ENCODE measurements around the gene MRPS22. TPM values are rescaled to one million over a fixed set of nuclear protein-coding genes. Genes with fewer than 3 reads are reported as not detected.

The MRPS22 gene
- total and polyA plus RNA-seq, 2 of the 13 experiments (the other 11 are each of a cell fraction or from before 2014, with no cell fraction given): 52.7 to 113 TPM

DNA sequence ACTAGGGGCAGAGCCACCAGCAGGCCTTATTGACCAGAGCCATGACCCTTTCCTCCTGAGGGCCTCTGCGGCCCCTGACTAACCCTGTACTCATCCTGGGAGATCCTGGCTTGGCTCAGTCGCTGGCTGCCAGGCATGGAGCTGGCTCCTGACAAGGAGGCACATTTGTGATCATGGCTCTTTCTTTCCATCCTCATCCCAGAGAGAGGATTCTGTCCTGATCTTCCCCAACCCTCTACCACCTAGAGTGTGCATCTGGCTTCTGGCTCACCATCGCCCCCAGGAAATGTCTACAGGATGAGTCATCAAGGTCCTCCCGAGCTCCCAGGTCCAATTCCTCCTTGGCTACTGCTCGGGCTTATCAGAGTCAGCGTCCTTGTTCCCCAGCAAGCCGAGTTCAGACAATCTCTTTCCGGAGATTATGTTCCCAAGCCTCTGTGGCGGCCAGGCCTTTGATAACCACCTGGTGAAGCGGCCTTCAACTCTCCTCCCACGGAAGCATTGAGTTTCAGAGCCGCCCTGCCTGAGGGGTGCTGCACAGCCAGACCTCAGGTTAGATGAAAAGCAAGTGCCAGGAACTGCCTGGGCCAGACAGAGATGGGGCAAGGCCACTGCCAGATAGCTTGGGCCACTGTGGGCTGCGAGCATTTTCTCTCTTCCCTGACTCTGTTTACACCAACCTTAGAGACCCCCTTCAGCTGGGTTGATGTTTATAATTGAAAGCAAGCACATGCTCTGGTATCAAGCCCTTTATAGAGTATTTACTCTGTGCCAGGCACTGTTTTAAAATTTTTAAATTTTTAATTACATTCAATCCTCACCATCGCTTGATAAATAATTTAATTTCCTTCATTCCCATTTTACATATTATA is 44.3 kb upstream of the MRPS22 start (continued):
- TF ChIP-seq ZNF232 (CRISPR knock-in tag; IDR thresholded peaks at IDR 0.05; ENCODE audit: borderline replicate concordance): no peak
- TF ChIP-seq ZNF431 (CRISPR knock-in tag; IDR thresholded peaks at IDR 0.05; ENCODE audit: borderline replicate concordance, low read depth): no peak
- 0 out of 2 replicates have a peak, but pooled peaks have one; percentile 28 for TF ChIP-seq GFI1 (CRISPR knock-in tag; IDR thresholded peaks at IDR 0.05; ENCODE audit: borderline replicate concordance)
- TF ChIP-seq CBX1 (IDR thresholded peaks at IDR 0.05; ENCODE audit: low read depth): no peak
- TF ChIP-seq MYC (CRISPR knock-in tag; IDR thresholded peaks at IDR 0.05; ENCODE audit: borderline replicate concordance): peak; percentile 17; the same call in 1 of the 2 replicates
- no peak for TF ChIP-seq STAT5B (CRISPR knock-in tag; IDR thresholded peaks at IDR 0.05)
- TF ChIP-seq, protein P1, sequence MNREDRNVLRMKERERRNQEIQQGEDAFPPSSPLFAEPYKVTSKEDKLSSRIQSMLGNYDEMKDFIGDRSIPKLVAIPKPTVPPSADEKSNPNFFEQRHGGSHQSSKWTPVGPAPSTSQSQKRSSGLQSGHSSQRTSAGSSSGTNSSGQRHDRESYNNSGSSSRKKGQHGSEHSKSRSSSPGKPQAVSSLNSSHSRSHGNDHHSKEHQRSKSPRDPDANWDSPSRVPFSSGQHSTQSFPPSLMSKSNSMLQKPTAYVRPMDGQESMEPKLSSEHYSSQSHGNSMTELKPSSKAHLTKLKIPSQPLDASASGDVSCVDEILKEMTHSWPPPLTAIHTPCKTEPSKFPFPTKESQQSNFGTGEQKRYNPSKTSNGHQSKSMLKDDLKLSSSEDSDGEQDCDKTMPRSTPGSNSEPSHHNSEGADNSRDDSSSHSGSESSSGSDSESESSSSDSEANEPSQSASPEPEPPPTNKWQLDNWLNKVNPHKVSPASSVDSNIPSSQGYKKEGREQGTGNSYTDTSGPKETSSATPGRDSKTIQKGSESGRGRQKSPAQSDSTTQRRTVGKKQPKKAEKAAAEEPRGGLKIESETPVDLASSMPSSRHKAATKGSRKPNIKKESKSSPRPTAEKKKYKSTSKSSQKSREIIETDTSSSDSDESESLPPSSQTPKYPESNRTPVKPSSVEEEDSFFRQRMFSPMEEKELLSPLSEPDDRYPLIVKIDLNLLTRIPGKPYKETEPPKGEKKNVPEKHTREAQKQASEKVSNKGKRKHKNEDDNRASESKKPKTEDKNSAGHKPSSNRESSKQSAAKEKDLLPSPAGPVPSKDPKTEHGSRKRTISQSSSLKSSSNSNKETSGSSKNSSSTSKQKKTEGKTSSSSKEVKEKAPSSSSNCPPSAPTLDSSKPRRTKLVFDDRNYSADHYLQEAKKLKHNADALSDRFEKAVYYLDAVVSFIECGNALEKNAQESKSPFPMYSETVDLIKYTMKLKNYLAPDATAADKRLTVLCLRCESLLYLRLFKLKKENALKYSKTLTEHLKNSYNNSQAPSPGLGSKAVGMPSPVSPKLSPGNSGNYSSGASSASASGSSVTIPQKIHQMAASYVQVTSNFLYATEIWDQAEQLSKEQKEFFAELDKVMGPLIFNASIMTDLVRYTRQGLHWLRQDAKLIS (CRISPR knock-in tag; IDR thresholded peaks at IDR 0.05): no peak
- no peak for TF ChIP-seq ZNF546 (CRISPR knock-in tag; conservative IDR thresholded peaks at IDR 0.05)
- TF ChIP-seq ZMYM3 (CRISPR knock-in tag; IDR thresholded peaks at IDR 0.05): no peak
- TF ChIP-seq ZNF160 (CRISPR knock-in tag; IDR thresholded peaks at IDR 0.05): no peak
- no peak for TF ChIP-seq GPBP1L1 (CRISPR knock-in tag; IDR thresholded peaks at IDR 0.05)
- no peak for TF ChIP-seq RORA (CRISPR knock-in tag; IDR thresholded peaks at IDR 0.05)
- no peak for TF ChIP-seq MEIS2 (CRISPR knock-in tag; IDR thresholded peaks at IDR 0.05)
- peak; percentile 72; the same call in 1 of the 2 replicates for TF ChIP-seq ZNF263 (CRISPR knock-in tag; IDR thresholded peaks at IDR 0.05)
- TF ChIP-seq HES4 (CRISPR knock-in tag; IDR thresholded peaks at IDR 0.05; ENCODE audit: borderline replicate concordance): no peak
- no peak for TF ChIP-seq ZNF20 (CRISPR knock-in tag; IDR thresholded peaks at IDR 0.05)
- TF ChIP-seq MXD4 (CRISPR knock-in tag; IDR thresholded peaks at IDR 0.05): no peak
- no peak for TF ChIP-seq FOXA1 (IDR thresholded peaks at IDR 0.05)
- peak; percentile 77 for TF ChIP-seq FOXA1 (CRISPR knock-in tag; IDR thresholded peaks at IDR 0.05)
- 0 out of 2 replicates have a peak, but pooled peaks have one; percentile 38 for TF ChIP-seq SAP130 (CRISPR knock-in tag; IDR thresholded peaks at IDR 0.05; ENCODE audit: low read depth)

Measured in HepG2 (cell line).